Transverse colon (tissue), 4 donors: Measurements from ENCODE around the gene TOGARAM2. TPM values are rescaled to one million over a fixed set of nuclear protein-coding genes. Genes with fewer than 3 reads are reported as not detected.
A peak's percentile ranks its signal among the peaks of the same experiment; 100 is the strongest.

Source experiments
- DNase-seq: peaks from one replicate; pipeline ENCODE4 v3.0.0-alpha.2; 2019
- H3K27ac ChIP-seq, 4 donors: fragments of 200-600 bp; sonication (generic); 2 replicates each; pipeline ENCODE4 v1.5.1; 2016 to 2018; ENCODE audit warnings: inconsistent platforms in 4 of 4
- H3K27me3 ChIP-seq: fragments of 200-600 bp; sonication (generic); 2 replicates; pipeline ENCODE4 v1.5.1; 2017; ENCODE audit warnings: inconsistent platforms
- H3K36me3 ChIP-seq, 4 donors: fragments of 200-600 bp; sonication (generic); 2 replicates each; pipeline ENCODE4 v1.5.1; 2017 to 2019; ENCODE audit warnings: inconsistent platforms in 4 of 4
- H3K4me1 ChIP-seq, 4 donors: fragments of 200-600 bp; sonication (generic); 2 replicates each; pipeline ENCODE4 v1.5.1; 2017 to 2020; ENCODE audit warnings: inconsistent platforms in 4 of 4
- H3K4me3 ChIP-seq, 4 donors: fragments of 200-600 bp; sonication (generic); 1 replicate in 1 of 4; 2 replicates in 3 of 4; pipeline versions ENCODE4 v1.5.1 to v1.6.1; 2017 to 2019; ENCODE audit warnings: inconsistent platforms in 4 of 4
- H3K9me3 ChIP-seq, 2 donors: fragments of 200-600 bp; sonication (generic); 2 replicates each; pipeline ENCODE4 v1.5.1; 2017 to 2019; ENCODE audit warnings: inconsistent platforms in 2 of 2
- CTCF ChIP-seq, 5 experiments: fragments of 200-600 bp in 3 of 5; fragments of 450-650 bp in 2 of 5; sonication (generic) in 3 of 5; IDR thresholded peaks; 1 replicate in 2 of 5; 2 replicates in 3 of 5; pipeline ENCODE4 v1.5.1; 2016 to 2017; ENCODE audit warnings: antibody characterized with exemption in 5 of 5, inconsistent platforms in 3 of 5, mild to moderate bottlenecking in 2 of 5, moderate library complexity in 1 of 5
- EP300 ChIP-seq: sonication (generic); formaldehyde crosslinking; IDR thresholded peaks from one replicate; pipeline ENCODE4 v1.6.1; 2017; ENCODE audit warnings: antibody characterized with exemption, low read depth
- POLR2A ChIP-seq: fragments of 450-650 bp; IDR thresholded peaks from one replicate; pipeline ENCODE4 v1.6.1; 2016; ENCODE audit warnings: antibody characterized with exemption, mild to moderate bottlenecking, moderate library complexity
- POLR2AphosphoS5 ChIP-seq, 3 donors: sonication (generic); formaldehyde crosslinking; IDR thresholded peaks; one replicate each; pipeline ENCODE4 v1.6.1; 2016; ENCODE audit warnings: antibody characterized with exemption in 3 of 3
- WGBS, 2 donors: methylation state at CpG; one replicate each; pipeline ENCODE4 v1.1.5; 2018; ENCODE audit warnings: low coverage in 1 of 2; 5-methylcytosine and 5-hydroxymethylcytosine counted together
- in situ Hi-C, 4 donors: fragments of 200-750 bp; cut with MboI; loops; one replicate each; pipeline versions ENCODE4 v1.15.0 to v1.15.1; 2017; ENCODE audit warnings: low sequenced_read_pairs in 3 of 4, low pct_ligation_motif_present in 1 of 4, low pct_unique_long_range_greater_than_20kb in 1 of 4
- intact Hi-C: fragments of 100-400 bp; cut with DNase I; formaldehyde crosslinking; loops from one replicate; pipeline ENCODE4 v1.15.1; 2023; ENCODE audit warnings: low total_unique reads
- total RNA-seq, 4 donors: library from RNA; depleted of rRNA; stranded (reverse); fragments of >200 nt; gene quantifications; one replicate each; pipeline ENCODE4 v1.1.0, GENCODE V29; 2016

Gene TOGARAM2
- total RNA-seq, 4 donors from 2014 or later, result 0.79 to 7.1 (median 3.1) TPM; not detected in 1

GRCh38 chr2:29062371-29062770, 81.3 kb downstream of the TOGARAM2 start:
- Histone ChIP-seq H3K36me3 (no peaks in the 10 kb centered on the region), H3K9me3 (no peaks in the 10 kb centered on the region), H3K4me1 (peaks cover 0 to 16% (median 2%) of the 10 kb centered on the region in 4 donors), H3K27ac (peak overlapping the region in 1 of 4 donors; percentile 72), H3K4me3 (no peak overlapping the region), H3K27me3 (no peaks in the 10 kb centered on the region)
- in situ Hi-C loops, result no loop called here
- no peak for TF ChIP-seq POLR2A
- no peak for TF ChIP-seq EP300
- TF ChIP-seq CTCF (IDR thresholded peaks at IDR 0.05), result no peak
- TF ChIP-seq POLR2AphosphoS5 (IDR thresholded peaks at IDR 0.05), result no peak
- 85% methylated on average over 8 of the region's 10 CpGs; no CpG with 5 or more reads in 1 of the 2 donors for WGBS, 2 donors
- DNase-seq, result no peak
- intact Hi-C loops, result no loop called here

GRCh38 chr2:29063056-29063455, 82.0 kb downstream of the TOGARAM2 start:
- H3K27ac ChIP-seq, result peak overlapping the region in 3 of 4 donors; percentile 9 to 72 (median 69)
- DNase-seq, result no peak
- 60 to 80% methylated on average over 1 to 6 of the region's 6 CpGs for WGBS, 2 donors
- no peaks in the 10 kb centered on the region for H3K36me3 ChIP-seq
- TF ChIP-seq CTCF (IDR thresholded peaks at IDR 0.05), result no peak
- TF ChIP-seq POLR2AphosphoS5 (IDR thresholded peaks at IDR 0.05), result no peak
- TF ChIP-seq POLR2A, result no peak
- TF ChIP-seq EP300, result no peak
- in situ Hi-C loops (no loop called here), intact Hi-C loops (no loop called here)
- H3K4me1 ChIP-seq, result peaks cover 0 to 16% (median 2%) of the 10 kb centered on the region in 4 donors
- H3K27me3 ChIP-seq, result no peaks in the 10 kb centered on the region
- no peaks in the 10 kb centered on the region for H3K9me3 ChIP-seq
- no peak overlapping the region for H3K4me3 ChIP-seq

- in situ Hi-C loops (no loop called here), intact Hi-C loops (no loop called here)
- no peaks in the 10 kb centered on the region for H3K27me3 ChIP-seq
- 56% methylated on average over 20 of the region's 20 CpGs; no CpG with 5 or more reads in 1 of the 2 donors for WGBS, 2 donors
- no peak overlapping the region for H3K4me3 ChIP-seq
- TF ChIP-seq EP300, result no peak
- TF ChIP-seq CTCF (IDR thresholded peaks at IDR 0.05), result no peak
- TF ChIP-seq POLR2AphosphoS5 (IDR thresholded peaks at IDR 0.05), result no peak
- TF ChIP-seq POLR2A, result no peak
- H3K4me1 ChIP-seq, result peaks cover 0 to 16% (median 2%) of the 10 kb centered on the region in 4 donors
- no peaks in the 10 kb centered on the region for H3K36me3 ChIP-seq
- DNase-seq, result no peak
- peak overlapping the region; percentile 9 to 72 (median 59) for H3K27ac ChIP-seq
- no peaks in the 10 kb centered on the region for H3K9me3 ChIP-seq
Observed at GRCh38 chr2:29063646-29064345, 82.7 kb downstream of the TOGARAM2 start.

GRCh38 chr2:29064346-29064715, 83.2 kb downstream of the TOGARAM2 start:
- no peaks in the 10 kb centered on the region for H3K27me3 ChIP-seq
- peak overlapping the region; percentile 9 to 72 (median 59) for H3K27ac ChIP-seq
- no peak for TF ChIP-seq CTCF (IDR thresholded peaks at IDR 0.05)
- no peak for TF ChIP-seq POLR2AphosphoS5 (IDR thresholded peaks at IDR 0.05)
- no peak for TF ChIP-seq EP300
- no peak for TF ChIP-seq POLR2A
- no peak overlapping the region for H3K4me3 ChIP-seq
- no peaks in the 10 kb centered on the region for H3K9me3 ChIP-seq
- no peaks in the 10 kb centered on the region for H3K36me3 ChIP-seq
- intact Hi-C loops, result no loop called here
- peaks cover 0 to 16% (median 2%) of the 10 kb centered on the region in 4 donors for H3K4me1 ChIP-seq
- 82% methylated on average over 4 of the region's 4 CpGs; no CpG with 5 or more reads in 1 of the 2 donors for WGBS, 2 donors
- DNase-seq, result no peak
- in situ Hi-C loops, result no loop called here
